CD14-positive monocyte (primary cell): ENCODE data around the gene ADAM8. TPM values are rescaled to one million over a fixed set of nuclear protein-coding genes. Genes with fewer than 3 reads are reported as not detected.

Experiments used
- DNase-seq, 3 donors: peaks; one replicate each; pipeline ENCODE4 v3.0.0-alpha.2; 2011 to 2022
- H2AFZ ChIP-seq: 2 replicates; pipeline ENCODE4 v1.6.0; 2012; ENCODE audit warnings: mild to moderate bottlenecking, low read depth, low read length, inconsistent platforms; ENCODE audit not compliant: insufficient read depth, poor library complexity, severe bottlenecking
- H3K27ac ChIP-seq, 2 donors: 1 replicate in 1 of 2; 2 replicates in 1 of 2; pipeline ENCODE4 v1.5.1; 2012 to 2013; ENCODE audit warnings: low read length in 2 of 2, control low read depth in 1 of 2, inconsistent platforms in 1 of 2, low read depth in 1 of 2, mild to moderate bottlenecking in 1 of 2
- H3K27me3 ChIP-seq, 2 donors: one replicate each; pipeline versions ENCODE4 v1.6.0 to v1.6.1; 2011 to 2013; ENCODE audit warnings: low read length in 2 of 2; ENCODE audit not compliant: control insufficient read depth in 2 of 2, insufficient read depth in 2 of 2
- H3K36me3 ChIP-seq, 2 donors: replicated peaks in 1 of 2; 1 replicate in 1 of 2; 2 replicates in 1 of 2; pipeline versions ENCODE4 v1.5.1 to v1.6.1; 2012 to 2013; ENCODE audit warnings: low read length in 2 of 2, control low read depth in 1 of 2, inconsistent platforms in 1 of 2, mild to moderate bottlenecking in 1 of 2; ENCODE audit not compliant: insufficient read depth in 2 of 2, control insufficient read depth in 1 of 2
- H3K4me1 ChIP-seq, 2 donors: 1 replicate in 1 of 2; 2 replicates in 1 of 2; pipeline versions ENCODE4 v1.5.1 to v1.6.1; 2012 to 2013; ENCODE audit warnings: low read length in 2 of 2, control low read depth in 1 of 2, inconsistent platforms in 1 of 2, mild to moderate bottlenecking in 1 of 2, moderate library complexity in 1 of 2; ENCODE audit not compliant: insufficient read depth in 2 of 2, control insufficient read depth in 1 of 2
- H3K4me2 ChIP-seq: replicated peaks from 2 replicates; pipeline ENCODE3; 2012; ENCODE audit warnings: low read length, moderate library complexity, mild to moderate bottlenecking; ENCODE audit not compliant: poor library complexity, severe bottlenecking; ENCODE audit errors: extremely low read depth
- H3K4me3 ChIP-seq, 3 experiments: fragments of 200-600 bp in 1 of 3; sonication (generic) in 1 of 3; replicated peaks in 1 of 3; 1 replicate in 2 of 3; 2 replicates in 1 of 3; pipeline ENCODE4 v1.5.1; 2011 to 2013; ENCODE audit warnings: low read length in 3 of 3, mild to moderate bottlenecking in 3 of 3, control low read depth in 2 of 3, low read depth in 2 of 3, inconsistent platforms in 1 of 3, moderate library complexity in 1 of 3
- H3K79me2 ChIP-seq: 2 replicates; pipeline ENCODE4 v1.6.0; 2012; ENCODE audit warnings: mild to moderate bottlenecking, control low read depth, inconsistent platforms, low read length, moderate library complexity; ENCODE audit not compliant: insufficient read depth
- H3K9ac ChIP-seq: 2 replicates; pipeline ENCODE4 v1.6.0; 2017; ENCODE audit warnings: low read length, mild to moderate bottlenecking; ENCODE audit not compliant: insufficient read depth, poor library complexity, severe bottlenecking
- H3K9me3 ChIP-seq, 2 donors: replicated peaks in 1 of 2; 1 replicate in 1 of 2; 2 replicates in 1 of 2; pipeline versions ENCODE4 v1.5.1 to v1.6.1; 2012 to 2013; ENCODE audit warnings: low read length in 2 of 2, control low read depth in 1 of 2; ENCODE audit not compliant: control insufficient read depth in 1 of 2, insufficient read depth in 1 of 2
- H4K20me1 ChIP-seq: 2 replicates; pipeline ENCODE4 v1.6.0; 2012; ENCODE audit warnings: mild to moderate bottlenecking, low read length, control low read depth, moderate library complexity; ENCODE audit not compliant: insufficient read depth
- H3K27ac Mint-ChIP-seq, 7 donors: one replicate each; pipeline ENCODE4 v1.8.0; 2020; ENCODE audit warnings: mild to moderate bottlenecking in 7 of 7, mixed read lengths in 7 of 7, moderate library complexity in 6 of 7, inconsistent platforms in 2 of 7
- H3K27me3 Mint-ChIP-seq, 3 donors: one replicate each; pipeline ENCODE4 v1.8.0; 2021 to 2022; ENCODE audit warnings: low read depth in 3 of 3, mild to moderate bottlenecking in 3 of 3, mixed read lengths in 3 of 3, moderate library complexity in 3 of 3, inconsistent platforms in 1 of 3
- H3K36me3 Mint-ChIP-seq, 2 donors: one replicate each; pipeline ENCODE4 v1.8.0; 2020; ENCODE audit warnings: mixed read lengths in 2 of 2, inconsistent platforms in 1 of 2, mild to moderate bottlenecking in 1 of 2
- H3K4me1 Mint-ChIP-seq: one replicate; pipeline ENCODE4 v1.8.0; 2020; ENCODE audit warnings: mild to moderate bottlenecking, mixed read lengths
- H3K4me3 Mint-ChIP-seq, 2 donors: one replicate each; pipeline ENCODE4 v1.8.0; 2020; ENCODE audit warnings: mild to moderate bottlenecking in 2 of 2, mixed read lengths in 2 of 2, moderate library complexity in 1 of 2
- H3K9me3 Mint-ChIP-seq, 7 donors: one replicate each; pipeline ENCODE4 v1.8.0; 2020 to 2022; ENCODE audit warnings: mixed read lengths in 7 of 7, mild to moderate bottlenecking in 6 of 7, moderate library complexity in 6 of 7, inconsistent platforms in 2 of 7
- CTCF ChIP-seq: fragments of 200-600 bp; IDR thresholded peaks from one replicate; pipeline ENCODE4 v1.8.0; 2022; ENCODE audit warnings: antibody characterized with exemption, mild to moderate bottlenecking
- WGBS: methylation state at CpG from one replicate; pipeline ENCODE4 v1.1.5; 2013; ENCODE audit warnings: missing lambda C conversion rate; ENCODE audit not compliant: insufficient coverage; 5-methylcytosine and 5-hydroxymethylcytosine counted together
- intact Hi-C, 2 donors: fragments of 100-400 bp; cut with micrococcal nuclease; formaldehyde crosslinking; loops; one replicate each; pipeline versions ENCODE4 v1.15.0 to v1.15.1; 2023
- polyA plus RNA-seq, 3 donors: library from polyadenylated mRNA; depleted of rRNA in 1 of 3; unstranded in 2 of 3; stranded (reverse) in 1 of 3; fragments of 300-500 nt in 2 of 3; fragments of >200 nt in 1 of 3; fragmentation: Illumina TruSeq in 2 of 3; gene quantifications; 1 replicate in 2 of 3; 2 replicates in 1 of 3; pipeline ENCODE4 v1.2.3, GENCODE V29; 2012 to 2021

ADAM8 gene
- polyA plus RNA-seq, 3 donors = 32.7 to 228 (median 72.8) TPM

- Histone ChIP-seq H3K9me3 (no peaks in the 10 kb centered on the region), H4K20me1 (peaks cover 82% of the 10 kb centered on the region), H3K4me3 (no peak overlapping the region), H2AFZ (no peak overlapping the region), H3K79me2 (peaks cover 16% of the 10 kb centered on the region), H3K4me2 (no peak overlapping the region), H3K36me3 (peaks cover 74 to 84% of the 10 kb centered on the region in 2 donors), H3K9ac (no peak overlapping the region), H3K27ac (no peak overlapping the region), H3K4me1 (peaks cover 19 to 29% of the 10 kb centered on the region in 2 donors), H3K27me3 (no peaks in the 10 kb centered on the region)
- Mint-ChIP-seq H3K27me3 (peaks cover 0 to 9% (median 1%) of the 10 kb centered on the region in 3 donors), H3K4me1 (peaks cover 16% of the 10 kb centered on the region), H3K36me3 (peaks cover 42 to 74% of the 10 kb centered on the region in 2 donors), H3K27ac (no peak overlapping the region), H3K4me3 (peak overlapping the region in 1 of 2 donors; percentile 7), H3K9me3 (no peaks in the 10 kb centered on the region)
- no peak for DNase-seq
- no peak for TF ChIP-seq CTCF
- WGBS = 89% methylated on average over 19 of the region's 20 CpGs
- intact Hi-C loops = no loop called here
These were observed 6.5 kb downstream of the ADAM8 start for GRCh38 chr10:133270204-133270603.

GRCh38 chr10:133269367-133269766 is 7.3 kb downstream of the ADAM8 start:
- H3K27ac ChIP-seq = no peak overlapping the region
- H3K4me3 ChIP-seq = no peak overlapping the region
- H2AFZ ChIP-seq = no peak overlapping the region
- no peak overlapping the region for H3K27ac Mint-ChIP-seq
- H3K36me3 Mint-ChIP-seq = peaks cover 42 to 74% of the 10 kb centered on the region in 2 donors
- no peaks in the 10 kb centered on the region for H3K27me3 ChIP-seq
- H3K79me2 ChIP-seq = peaks cover 8% of the 10 kb centered on the region
- TF ChIP-seq CTCF = no peak
- H4K20me1 ChIP-seq = peaks cover 74% of the 10 kb centered on the region
- peaks cover 0 to 5% (median 1%) of the 10 kb centered on the region in 3 donors for H3K27me3 Mint-ChIP-seq
- H3K9ac ChIP-seq = no peak overlapping the region
- H3K4me3 Mint-ChIP-seq = no peak overlapping the region
- H3K36me3 ChIP-seq = peaks cover 74 to 84% of the 10 kb centered on the region in 2 donors
- 90% methylated on average over 26 of the region's 26 CpGs for WGBS
- DNase-seq = no peak
- no peaks in the 10 kb centered on the region for H3K9me3 Mint-ChIP-seq
- H3K4me1 ChIP-seq = peaks cover 19 to 29% of the 10 kb centered on the region in 2 donors
- no peak overlapping the region for H3K4me2 ChIP-seq
- intact Hi-C loops = no loop called here
- H3K4me1 Mint-ChIP-seq = peaks cover 16% of the 10 kb centered on the region
- H3K9me3 ChIP-seq = no peaks in the 10 kb centered on the region
